GM19468 (cell line): Measurements from ENCODE around the gene OR4X2.
"Not testable (repeated sequence)": the region's sequence is repeated elsewhere in the genome, so short reads cannot be mapped to it uniquely, and the experiment has no call there.

Experiments used
- ATAC-seq: cut with Tn5 transposase; IDR thresholded peaks from one replicate; pipeline ENCODE4 v1.9.1; 2021; ENCODE audit warnings: mild to moderate bottlenecking, moderate library complexity, moderate number of reproducible peaks; ENCODE audit not compliant: unreplicated experiment; ENCODE audit errors: extremely low read depth

The OR4X2 gene, protein sequence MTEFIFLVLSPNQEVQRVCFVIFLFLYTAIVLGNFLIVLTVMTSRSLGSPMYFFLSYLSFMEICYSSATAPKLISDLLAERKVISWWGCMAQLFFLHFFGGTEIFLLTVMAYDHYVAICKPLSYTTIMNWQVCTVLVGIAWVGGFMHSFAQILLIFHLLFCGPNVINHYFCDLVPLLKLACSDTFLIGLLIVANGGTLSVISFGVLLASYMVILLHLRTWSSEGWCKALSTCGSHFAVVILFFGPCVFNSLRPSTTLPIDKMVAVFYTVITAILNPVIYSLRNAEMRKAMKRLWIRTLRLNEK

DNA sequence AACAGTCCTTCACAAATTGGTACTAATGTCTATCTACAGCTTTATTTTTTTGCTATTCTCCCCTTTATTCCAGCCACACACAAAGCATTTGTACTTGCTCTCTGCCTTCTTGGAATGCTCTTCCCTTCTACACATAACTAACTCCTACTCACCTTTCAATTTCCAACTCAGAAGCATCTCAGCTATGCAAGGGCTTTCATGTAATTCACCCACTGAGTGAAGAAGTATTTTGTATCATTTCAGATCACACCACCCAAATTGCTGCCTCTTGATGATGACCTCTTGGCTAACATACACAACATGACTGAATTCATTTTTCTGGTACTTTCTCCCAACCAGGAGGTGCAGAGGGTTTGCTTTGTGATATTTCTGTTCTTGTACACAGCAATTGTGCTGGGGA lies at the start of gene OR4X2:
Gene OR4X2 (plus strand): TSS at position 301 of the 400 bp plus-strand sequence. CDS start 0 bp downstream, at position 301.
- no peak for ATAC-seq

DNA sequence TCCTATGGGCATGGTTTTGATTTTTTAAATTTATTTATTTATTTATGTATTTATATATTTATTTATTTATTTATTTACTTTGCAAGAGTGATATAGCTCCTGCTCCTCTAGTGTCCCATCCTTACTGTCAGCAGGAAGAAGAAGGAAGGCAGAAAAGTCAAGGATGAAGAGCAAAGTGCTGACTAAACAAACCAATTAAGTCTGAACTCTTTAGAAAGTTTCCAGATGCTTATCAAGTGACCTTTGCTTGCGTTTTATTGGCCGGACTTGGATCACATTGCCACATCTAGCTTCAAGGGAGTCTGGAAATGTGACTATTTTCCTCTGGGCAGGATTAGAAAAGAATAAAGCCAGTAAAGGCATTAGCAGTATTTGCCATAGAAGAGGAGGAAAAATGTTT lies 37.0 kb upstream of the OR4X2 start:
- ATAC-seq, result no peak

DNA sequence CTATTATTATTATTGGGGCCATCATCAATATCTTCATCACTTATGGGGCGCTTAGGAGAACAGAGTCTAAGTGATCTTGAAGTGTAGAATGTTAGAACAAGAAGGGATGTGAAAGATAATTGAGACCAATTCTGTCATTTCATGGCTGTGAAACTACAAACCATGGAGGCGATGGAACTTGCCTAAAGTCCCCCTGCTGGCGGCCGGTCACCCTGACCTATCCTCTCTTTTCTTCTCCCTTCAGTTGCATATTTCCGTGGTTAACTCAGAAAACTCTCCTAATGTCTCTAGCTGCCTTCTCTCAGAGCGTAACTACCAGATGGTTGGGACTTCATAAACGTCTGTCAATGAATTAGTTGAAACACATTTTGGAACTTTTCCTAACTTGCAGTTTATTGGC lies 34.9 kb upstream of the OR4X2 start:
- no peak for ATAC-seq

DNA sequence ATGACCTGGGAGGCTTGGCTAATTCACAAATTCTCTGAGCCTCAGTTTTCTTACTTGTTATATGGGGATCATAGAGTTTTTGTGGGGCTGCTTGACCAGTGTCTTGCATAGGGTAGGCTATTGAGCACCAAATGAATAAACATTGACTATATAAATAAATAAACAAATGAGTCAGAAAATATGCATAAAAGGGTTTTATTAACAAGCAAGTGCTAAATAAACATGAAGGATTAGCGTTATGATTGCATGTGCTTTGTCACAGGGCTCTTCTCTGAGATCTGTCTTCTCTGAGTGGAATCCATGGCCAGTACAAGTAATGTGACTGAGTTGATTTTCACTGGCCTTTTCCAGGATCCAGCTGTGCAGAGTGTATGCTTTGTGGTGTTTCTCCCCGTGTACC lies 28.4 kb upstream of the OR4X2 start, which contains the start of gene OR4B1:
Gene OR4B1 (plus strand): TSS at position 301 of the 400 bp plus-strand sequence. CDS start 0 bp downstream, at position 301.
- ATAC-seq, result no peak

DNA sequence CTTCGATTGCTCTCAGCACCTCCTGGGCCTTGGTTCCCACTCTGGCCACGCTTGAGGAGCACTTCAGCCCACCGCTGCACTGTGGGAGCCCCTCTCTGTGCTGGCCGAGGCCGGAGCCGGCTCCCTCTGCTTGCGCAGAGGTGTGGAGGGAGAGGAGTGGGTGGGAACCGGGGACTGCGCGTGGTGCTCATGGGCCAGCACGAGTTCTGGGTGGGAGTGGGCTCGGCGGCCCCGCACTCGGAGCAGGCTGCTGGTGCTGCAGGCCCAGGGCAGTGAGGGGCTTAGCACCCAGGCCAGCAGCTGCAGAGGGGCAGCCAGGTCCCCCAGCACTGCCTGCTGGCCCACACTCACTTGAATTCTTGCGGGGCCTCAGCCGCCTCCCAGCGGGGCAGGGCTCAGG lies 16.1 kb upstream of the OR4X2 start:
- no peak for ATAC-seq

DNA sequence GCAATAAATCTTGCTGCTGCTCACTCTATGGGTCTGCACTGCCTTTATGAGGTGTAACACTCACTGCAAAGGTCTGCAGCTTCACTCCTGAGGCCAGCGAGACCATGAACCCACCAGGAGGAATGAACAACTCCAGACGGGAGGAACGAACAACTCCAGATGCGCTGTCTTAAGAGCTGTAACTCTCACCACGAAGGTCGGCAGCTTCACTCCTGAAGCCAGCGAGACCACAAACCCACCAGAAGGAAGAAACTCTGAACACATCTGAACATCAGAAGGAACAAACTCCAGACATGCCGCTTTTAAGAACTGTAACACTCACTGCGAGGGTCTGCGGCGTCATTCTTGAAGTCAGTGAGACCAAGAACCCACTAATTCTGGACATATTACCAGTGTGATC lies 14.8 kb upstream of the OR4X2 start:
- ATAC-seq, result not testable (repeated sequence)

DNA sequence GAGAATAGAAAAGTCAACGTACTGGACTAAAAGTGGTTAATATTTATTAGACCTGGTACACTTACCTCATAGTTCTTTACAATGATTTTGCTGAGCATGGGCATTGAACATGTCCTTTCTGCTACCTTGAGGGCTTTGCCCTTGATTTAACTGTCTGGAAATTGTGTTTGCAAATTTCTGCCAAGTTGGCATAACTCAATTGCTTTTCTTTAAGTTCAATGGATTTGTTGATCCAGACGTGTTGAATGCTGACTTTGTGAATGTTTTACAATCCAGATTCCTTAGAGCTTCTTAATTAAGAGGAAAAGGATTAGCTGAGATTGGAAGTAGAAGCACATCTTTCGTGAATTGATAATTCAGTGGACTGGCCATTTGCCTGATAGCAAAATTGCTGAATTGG lies 7.2 kb upstream of the OR4X2 start:
- no peak for ATAC-seq

DNA sequence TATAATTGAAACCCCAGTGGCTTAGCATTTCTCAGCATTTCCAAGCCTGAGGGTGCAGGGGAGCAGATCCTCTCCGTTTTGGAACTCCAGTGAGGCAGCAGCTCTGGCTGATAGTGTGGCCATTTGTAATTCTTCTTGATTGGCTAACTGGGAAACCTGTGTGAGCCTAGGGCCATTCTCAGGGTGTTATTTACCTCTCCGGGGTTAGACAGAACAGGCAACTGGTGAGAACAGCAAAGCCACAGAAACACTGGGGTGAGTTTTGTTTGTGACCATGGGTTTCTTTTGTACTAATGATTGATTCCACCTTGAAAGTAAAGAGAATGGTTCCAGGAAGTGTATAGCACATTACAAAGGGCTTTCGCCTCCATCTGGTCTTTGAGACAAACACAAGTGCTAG lies 2.4 kb upstream of the OR4X2 start:
- no peak for ATAC-seq

DNA sequence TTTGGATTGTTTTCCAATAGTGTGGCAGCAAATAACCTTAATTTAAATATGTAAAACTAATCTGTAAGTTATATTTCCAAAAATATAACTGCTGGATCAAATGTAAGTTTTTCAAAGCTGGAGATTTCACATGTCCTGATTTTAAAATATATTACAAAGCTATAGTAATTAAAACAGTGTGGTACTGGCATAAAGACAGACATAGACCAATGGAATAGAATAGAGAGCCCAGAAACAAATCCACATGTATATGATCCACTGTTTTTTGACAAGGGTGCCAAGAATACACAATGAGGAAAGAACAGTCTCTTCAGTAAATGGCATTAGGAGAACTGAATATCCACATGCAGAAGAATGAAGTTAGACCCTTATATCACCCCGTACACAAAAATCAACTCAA lies 4.0 kb downstream of the OR4X2 start:
- ATAC-seq, result no peak

DNA sequence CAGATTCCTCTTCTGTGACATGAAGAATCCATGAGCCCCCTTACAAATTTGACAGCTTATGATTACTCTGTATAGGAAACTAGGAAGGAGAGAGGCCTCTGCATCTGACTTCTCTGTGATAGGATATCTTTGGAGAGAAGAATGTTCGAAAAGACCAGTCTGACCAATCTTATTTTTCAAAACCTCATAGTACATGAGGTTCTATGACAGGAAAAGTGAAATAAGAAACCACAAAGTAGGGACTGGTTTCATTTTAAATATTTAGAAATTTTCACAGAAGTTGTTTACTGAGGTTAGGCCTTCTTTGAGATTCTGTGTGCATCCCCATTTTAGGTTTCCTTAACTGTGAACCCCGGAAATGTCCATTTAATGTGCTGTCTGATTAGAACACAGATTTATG lies 16.7 kb downstream of the OR4X2 start:
- ATAC-seq, result no peak

DNA sequence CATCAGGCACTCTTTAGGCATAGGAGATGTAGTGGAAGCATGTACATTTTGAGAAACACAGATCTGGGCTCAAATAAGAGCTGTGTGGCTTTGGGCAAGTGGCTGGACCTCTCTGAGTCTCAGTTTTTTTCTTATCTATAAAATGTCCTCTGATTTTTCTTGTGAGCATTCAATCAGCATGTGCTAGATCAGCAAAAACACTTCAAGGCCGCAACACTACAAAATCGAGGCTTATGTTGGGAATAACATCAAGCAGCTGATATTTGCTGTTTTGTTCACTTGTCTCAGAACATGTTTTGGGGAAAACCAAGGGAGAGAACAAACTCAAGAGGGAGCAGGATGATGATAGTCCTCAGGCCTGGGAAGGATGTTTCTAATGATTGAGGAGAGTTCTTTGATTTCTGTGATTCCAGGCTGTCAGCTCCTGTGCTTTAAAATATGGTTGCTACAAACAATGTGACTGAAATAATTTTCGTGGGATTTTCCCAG lies 18.6 kb downstream of the OR4X2 start, which contains the start of gene OR4X1:
Gene OR4X1 (plus strand): TSS at position 439 of the 489 bp plus-strand sequence. CDS start 0 bp downstream, at position 439.
- no peak for ATAC-seq

DNA sequence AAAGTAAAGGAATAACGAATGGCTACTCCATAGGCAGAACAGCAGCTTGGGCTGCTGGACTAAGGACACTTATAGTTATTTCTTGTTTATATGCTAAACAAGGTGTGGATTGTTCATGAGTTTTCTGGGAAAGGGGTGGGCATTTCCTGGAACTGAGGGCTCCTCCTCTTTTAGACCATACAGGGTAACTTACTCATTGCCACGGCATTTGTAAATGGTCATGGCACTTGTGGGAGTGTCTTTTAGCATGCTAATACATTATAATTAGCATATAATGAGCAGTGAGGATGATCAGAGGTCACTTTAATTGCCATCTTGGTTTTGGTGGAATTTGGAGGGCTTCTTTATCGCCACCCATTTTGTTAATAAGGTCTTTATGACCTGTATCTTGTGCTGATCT lies 25.7 kb downstream of the OR4X2 start:
- no peak for ATAC-seq

DNA sequence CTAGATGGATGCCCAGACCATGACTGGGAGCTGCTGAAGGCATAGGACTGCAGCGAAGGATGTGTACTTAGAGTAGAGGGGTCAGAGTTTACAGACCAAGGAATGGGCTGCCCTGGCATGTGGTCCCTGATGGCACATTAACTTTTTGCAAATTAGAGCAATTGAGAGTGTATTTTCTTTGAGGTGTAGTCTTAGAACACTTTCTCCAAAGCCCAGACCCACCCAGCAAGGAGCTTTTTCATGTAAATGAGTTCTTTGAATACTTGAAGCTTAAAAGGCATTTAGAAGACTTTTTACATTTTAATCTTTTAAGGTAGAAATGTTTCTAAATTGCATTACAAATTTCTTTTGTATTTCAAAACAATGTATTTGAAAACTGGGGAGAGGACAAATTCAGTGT lies 27.7 kb downstream of the OR4X2 start:
- no peak for ATAC-seq
